ENCODE measurements around the gene WDSUB1.
A peak's percentile ranks its signal among the peaks of the same experiment; 100 is the strongest.

Gene WDSUB1

DNA sequence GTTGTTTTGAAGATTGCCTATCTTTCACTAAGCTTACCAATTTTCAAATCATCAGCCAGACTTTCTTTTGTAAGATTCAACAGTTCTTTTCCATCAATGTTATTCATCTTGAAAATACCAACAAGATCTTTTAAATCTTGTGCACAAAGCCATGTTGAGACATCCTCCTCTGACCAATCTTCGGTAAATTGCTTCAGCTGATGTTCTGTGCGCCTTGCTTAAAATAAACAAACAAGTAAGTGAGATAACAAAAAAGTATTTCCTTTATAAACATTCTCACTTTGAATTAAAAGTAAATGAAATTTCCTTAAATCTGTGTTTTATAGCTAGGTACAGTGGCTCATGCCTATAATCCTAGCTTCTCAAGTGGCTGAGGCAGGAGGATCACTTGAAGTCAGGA, 30.3 kb downstream of the WDSUB1 start:
- Histone ChIP-seq H3K18ac (ENCODE audit: low read length) (no peak overlapping the region), H3K4ac (ENCODE audit: low read depth, low read length) (no peak overlapping the region), H3K9me3 (ENCODE audit: insufficient read depth, low read depth, low read length) (no peaks in the 10 kb centered on the region), H3K27ac (ENCODE audit: low read depth, low read length) (no peak overlapping the region), H3K27me3 (ENCODE audit: insufficient read depth, low read length) (no peaks in the 10 kb centered on the region), H4K8ac (ENCODE audit: low read depth, low read length) (no peak overlapping the region), H3K9ac (ENCODE audit: low read length) (no peak overlapping the region), H3K4me3 (ENCODE audit: low read depth, low read length) (no peak overlapping the region), H3K23ac (ENCODE audit: low read length) (no peak overlapping the region), H3K4me2 (ENCODE audit: low read length) (no peak overlapping the region), H3K4me1 (ENCODE audit: control insufficient read depth in 1 of 2, insufficient read depth in 2 of 2, low read length in 2 of 2) (no peaks in the 10 kb centered on the region), H3K79me2 (ENCODE audit: control insufficient read depth, insufficient read depth, low read length, poor library complexity) (no peaks in the 10 kb centered on the region), H3K14ac (ENCODE audit: low read length) (no peak overlapping the region), H4K91ac (ENCODE audit: low read depth, low read length) (no peak overlapping the region), H2AFZ (ENCODE audit: insufficient read depth, low read length, poor library complexity) (no peak overlapping the region), H2BK120ac (ENCODE audit: insufficient read depth, low read length, poor library complexity) (no peak overlapping the region), H3K79me1 (ENCODE audit: low read length) (no peaks in the 10 kb centered on the region), H4K12ac (ENCODE audit: low read depth, low read length) (no peak overlapping the region), H2BK5ac (ENCODE audit: low read depth, low read length, poor library complexity) (no peak overlapping the region), H3K36me3 (ENCODE audit: control insufficient read depth in 1 of 2, insufficient read depth in 2 of 2, low read length in 2 of 2) (peaks cover 2 to 17% of the 10 kb centered on the region in 2 experiments), H2AK5ac (ENCODE audit: low read length) (no peak overlapping the region), H2BK12ac (ENCODE audit: low read length) (no peak overlapping the region)
- WGBS (ENCODE audit: extremely low coverage, insufficient coverage, insufficient read length), result no CpG with 5 or more reads among the region's 2 CpGs
- DNase-seq, result no peak

DNA sequence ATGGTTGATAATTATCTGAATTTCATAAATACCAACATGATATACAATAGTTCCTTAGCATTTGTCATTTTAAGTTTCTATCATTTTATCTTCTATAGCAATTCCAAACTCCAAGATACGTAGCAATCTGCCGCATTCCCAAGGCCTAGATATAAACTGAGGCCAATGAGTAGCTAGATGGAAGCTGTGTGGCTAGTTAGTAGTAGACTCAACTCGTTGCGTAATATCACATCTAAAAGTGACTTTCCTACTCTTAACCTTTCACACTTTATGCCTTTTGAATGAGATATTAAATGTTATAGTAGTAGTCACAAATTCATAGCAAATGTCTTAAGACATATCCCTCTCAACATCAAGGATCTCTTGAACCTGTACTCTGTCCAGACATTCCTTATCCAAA, 33.6 kb downstream of the WDSUB1 start:
- peaks cover 0 to 5% of the 10 kb centered on the region in 2 experiments for H3K4me1 ChIP-seq (ENCODE audit: control insufficient read depth in 1 of 2, insufficient read depth in 2 of 2, low read length in 2 of 2)
- H3K4me3 ChIP-seq (ENCODE audit: low read depth, low read length), result no peak overlapping the region
- H3K9ac ChIP-seq (ENCODE audit: low read length), result no peak overlapping the region
- DNase-seq, result peak in 1 of 2 donors; percentile 75
- no peak overlapping the region for H2BK5ac ChIP-seq (ENCODE audit: low read depth, low read length, poor library complexity)
- no peak overlapping the region for H3K23ac ChIP-seq (ENCODE audit: low read length)
- H4K12ac ChIP-seq (ENCODE audit: low read depth, low read length), result no peak overlapping the region
- no peak overlapping the region for H4K91ac ChIP-seq (ENCODE audit: low read depth, low read length)
- no CpG with 5 or more reads among the region's 4 CpGs for WGBS (ENCODE audit: extremely low coverage, insufficient coverage, insufficient read length)
- no peak overlapping the region for H4K8ac ChIP-seq (ENCODE audit: low read depth, low read length)
- no peak overlapping the region for H3K4ac ChIP-seq (ENCODE audit: low read depth, low read length)
- no peak overlapping the region for H3K4me2 ChIP-seq (ENCODE audit: low read length)
- H2BK12ac ChIP-seq (ENCODE audit: low read length), result no peak overlapping the region
- H2BK120ac ChIP-seq (ENCODE audit: insufficient read depth, low read length, poor library complexity), result no peak overlapping the region
- H3K36me3 ChIP-seq (ENCODE audit: control insufficient read depth in 1 of 2, insufficient read depth in 2 of 2, low read length in 2 of 2), result peaks cover 2 to 14% of the 10 kb centered on the region in 2 experiments
- no peak overlapping the region for H3K18ac ChIP-seq (ENCODE audit: low read length)
- no peaks in the 10 kb centered on the region for H3K9me3 ChIP-seq (ENCODE audit: insufficient read depth, low read depth, low read length)
- H3K27me3 ChIP-seq (ENCODE audit: insufficient read depth, low read length), result no peaks in the 10 kb centered on the region
- H2AFZ ChIP-seq (ENCODE audit: insufficient read depth, low read length, poor library complexity), result no peak overlapping the region
- no peak overlapping the region for H3K14ac ChIP-seq (ENCODE audit: low read length)
- H3K27ac ChIP-seq (ENCODE audit: low read depth, low read length), result no peak overlapping the region
- H2AK5ac ChIP-seq (ENCODE audit: low read length), result no peak overlapping the region
- H3K79me2 ChIP-seq (ENCODE audit: control insufficient read depth, insufficient read depth, low read length, poor library complexity), result no peaks in the 10 kb centered on the region
- no peaks in the 10 kb centered on the region for H3K79me1 ChIP-seq (ENCODE audit: low read length)

DNA sequence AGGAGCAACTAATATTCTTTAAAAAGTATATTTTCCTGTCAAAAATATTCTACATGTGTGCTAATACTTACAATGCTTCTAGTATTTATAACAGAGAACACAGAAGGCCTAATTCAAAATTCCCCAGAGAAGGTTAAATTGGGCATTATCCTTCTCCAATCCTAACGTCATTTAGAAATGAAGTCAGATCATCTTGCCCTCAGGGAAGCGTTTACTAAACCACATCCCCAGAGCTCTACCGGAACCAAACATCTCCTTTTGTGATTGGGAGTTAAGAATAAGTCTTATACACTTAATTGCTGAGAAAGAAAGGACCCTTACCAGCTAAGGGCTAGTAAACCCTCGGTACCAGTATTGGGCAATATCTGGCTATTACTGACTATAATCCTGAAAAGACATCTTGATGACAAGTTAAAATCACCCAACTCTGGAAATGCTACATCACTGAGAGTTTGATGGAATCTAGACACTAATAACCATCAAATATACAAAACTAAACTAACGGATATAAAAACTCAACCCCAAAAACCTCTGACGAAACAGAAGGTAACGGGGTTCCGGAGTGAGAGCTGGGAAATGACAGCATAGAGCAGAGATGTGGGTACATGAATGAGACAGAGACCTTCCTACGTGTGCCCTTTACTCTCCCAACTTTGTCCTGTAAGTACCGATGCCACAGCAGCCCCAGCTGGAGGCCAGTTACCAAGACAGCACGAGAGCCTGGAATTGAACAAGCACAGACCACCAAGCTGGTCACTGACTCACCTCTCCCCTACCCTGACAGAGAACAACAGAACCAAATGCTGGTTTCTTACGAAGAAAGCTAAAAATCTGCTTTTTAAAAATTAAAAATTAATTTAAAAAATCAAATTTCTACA, 35.0 kb downstream of the WDSUB1 start:
- no CpG with 5 or more reads among the region's 12 CpGs for WGBS (ENCODE audit: extremely low coverage, insufficient coverage, insufficient read length)
- H3K36me3 ChIP-seq (ENCODE audit: control insufficient read depth in 1 of 2, insufficient read depth in 2 of 2, low read length in 2 of 2), result peaks cover 0 to 7% of the 10 kb centered on the region in 2 experiments
- no peaks in the 10 kb centered on the region for H3K79me2 ChIP-seq (ENCODE audit: control insufficient read depth, insufficient read depth, low read length, poor library complexity)
- no peak overlapping the region for H3K9ac ChIP-seq (ENCODE audit: low read length)
- H3K27me3 ChIP-seq (ENCODE audit: insufficient read depth, low read length), result no peaks in the 10 kb centered on the region
- no peak overlapping the region for H3K4ac ChIP-seq (ENCODE audit: low read depth, low read length)
- H3K4me1 ChIP-seq (ENCODE audit: control insufficient read depth in 1 of 2, insufficient read depth in 2 of 2, low read length in 2 of 2), result peaks cover 0 to 5% of the 10 kb centered on the region in 2 experiments
- no peak overlapping the region for H4K8ac ChIP-seq (ENCODE audit: low read depth, low read length)
- no peak overlapping the region for H2AK5ac ChIP-seq (ENCODE audit: low read length)
- H3K14ac ChIP-seq (ENCODE audit: low read length), result no peak overlapping the region
- no peak overlapping the region for H3K18ac ChIP-seq (ENCODE audit: low read length)
- H4K91ac ChIP-seq (ENCODE audit: low read depth, low read length), result no peak overlapping the region
- H3K23ac ChIP-seq (ENCODE audit: low read length), result no peak overlapping the region
- no peaks in the 10 kb centered on the region for H3K9me3 ChIP-seq (ENCODE audit: insufficient read depth, low read depth, low read length)
- no peak overlapping the region for H2AFZ ChIP-seq (ENCODE audit: insufficient read depth, low read length, poor library complexity)
- peak in 1 of 2 donors; percentile 57 for DNase-seq
- H3K4me2 ChIP-seq (ENCODE audit: low read length), result no peak overlapping the region
- no peaks in the 10 kb centered on the region for H3K79me1 ChIP-seq (ENCODE audit: low read length)
- no peak overlapping the region for H2BK12ac ChIP-seq (ENCODE audit: low read length)
- H4K12ac ChIP-seq (ENCODE audit: low read depth, low read length), result no peak overlapping the region
- H3K27ac ChIP-seq (ENCODE audit: low read depth, low read length), result no peak overlapping the region
- H2BK120ac ChIP-seq (ENCODE audit: insufficient read depth, low read length, poor library complexity), result no peak overlapping the region
- H2BK5ac ChIP-seq (ENCODE audit: low read depth, low read length, poor library complexity), result no peak overlapping the region
- H3K4me3 ChIP-seq (ENCODE audit: low read depth, low read length), result no peak overlapping the region

DNA sequence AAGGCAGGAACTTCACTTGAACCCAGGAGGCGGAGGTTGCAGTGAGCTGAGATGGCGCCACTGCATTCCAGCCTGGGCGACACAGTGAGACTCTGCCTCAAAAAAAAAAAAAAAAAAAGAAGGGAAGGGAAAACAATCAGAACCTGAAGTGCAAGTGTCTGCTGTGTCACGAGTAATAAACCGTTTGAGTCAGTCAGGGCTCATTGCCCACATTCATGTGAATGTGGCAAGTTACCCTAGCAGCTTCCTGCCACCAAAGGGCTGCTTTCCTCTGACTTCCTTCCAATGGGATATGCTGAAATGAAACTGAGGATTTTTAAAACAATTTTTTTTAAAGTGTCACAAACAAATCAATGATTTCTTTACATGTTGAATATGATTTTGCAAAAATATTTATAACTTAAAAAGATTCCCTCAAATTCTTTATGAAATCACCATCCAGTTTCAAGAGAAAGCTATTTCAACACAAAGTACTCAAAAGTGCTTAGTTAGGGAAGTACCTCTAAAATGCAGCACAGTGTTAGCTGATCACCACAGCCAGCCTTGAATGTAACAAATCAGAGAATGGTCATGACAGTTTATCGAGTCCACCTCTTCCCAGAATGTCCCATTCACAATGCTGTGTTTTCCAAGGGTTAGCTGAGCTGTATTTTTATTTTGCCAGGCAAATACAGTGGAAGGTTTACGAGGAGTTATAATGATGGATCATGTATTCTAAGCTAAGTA, 36.4 kb downstream of the WDSUB1 start:
- Histone ChIP-seq H2BK12ac (ENCODE audit: low read length) (no peak overlapping the region), H3K79me2 (ENCODE audit: control insufficient read depth, insufficient read depth, low read length, poor library complexity) (no peaks in the 10 kb centered on the region), H2BK120ac (ENCODE audit: insufficient read depth, low read length, poor library complexity) (no peak overlapping the region)

More for the DNA sequence above, 36.4 kb downstream of the WDSUB1 start:
- no peak overlapping the region for H4K12ac ChIP-seq (ENCODE audit: low read depth, low read length)
- H3K4me2 ChIP-seq (ENCODE audit: low read length), result no peak overlapping the region
- no peak overlapping the region for H2AFZ ChIP-seq (ENCODE audit: insufficient read depth, low read length, poor library complexity)
- no peak overlapping the region for H4K8ac ChIP-seq (ENCODE audit: low read depth, low read length)
- H3K9me3 ChIP-seq (ENCODE audit: insufficient read depth, low read depth, low read length), result no peaks in the 10 kb centered on the region
- peaks cover 0 to 10% of the 10 kb centered on the region in 2 experiments for H3K36me3 ChIP-seq (ENCODE audit: control insufficient read depth in 1 of 2, insufficient read depth in 2 of 2, low read length in 2 of 2)
- no peak overlapping the region for H4K91ac ChIP-seq (ENCODE audit: low read depth, low read length)
- no peaks in the 10 kb centered on the region for H3K79me1 ChIP-seq (ENCODE audit: low read length)
- H3K9ac ChIP-seq (ENCODE audit: low read length), result no peak overlapping the region
- DNase-seq, result peak; percentile 70 to 85
- no peaks in the 10 kb centered on the region for H3K27me3 ChIP-seq (ENCODE audit: insufficient read depth, low read length)
- H3K4me3 ChIP-seq (ENCODE audit: low read depth, low read length), result no peak overlapping the region
- WGBS (ENCODE audit: extremely low coverage, insufficient coverage, insufficient read length), result no CpG with 5 or more reads among the region's 7 CpGs
- no peak overlapping the region for H3K4ac ChIP-seq (ENCODE audit: low read depth, low read length)
- H3K18ac ChIP-seq (ENCODE audit: low read length), result no peak overlapping the region
- H3K23ac ChIP-seq (ENCODE audit: low read length), result no peak overlapping the region
- no peak overlapping the region for H3K27ac ChIP-seq (ENCODE audit: low read depth, low read length)
- H2BK5ac ChIP-seq (ENCODE audit: low read depth, low read length, poor library complexity), result no peak overlapping the region
- no peak overlapping the region for H3K14ac ChIP-seq (ENCODE audit: low read length)
- H3K4me1 ChIP-seq (ENCODE audit: control insufficient read depth in 1 of 2, insufficient read depth in 2 of 2, low read length in 2 of 2), result peaks cover 0 to 5% of the 10 kb centered on the region in 2 experiments
- no peak overlapping the region for H2AK5ac ChIP-seq (ENCODE audit: low read length)
